Endothelial cell of hepatic sinusoid (primary cell): Measurements from ENCODE around the gene MYH15.
"Not testable (repeated sequence)": the region's sequence is repeated elsewhere in the genome, so short reads cannot be mapped to it uniquely, and the experiment has no call there.

Source experiments
- in situ Hi-C: cut with HindIII; loops from 2 replicates; pipeline ENCODE4 v1.10.0; 2017; ENCODE audit warnings: low sequenced_read_pairs

The MYH15 gene

DNA sequence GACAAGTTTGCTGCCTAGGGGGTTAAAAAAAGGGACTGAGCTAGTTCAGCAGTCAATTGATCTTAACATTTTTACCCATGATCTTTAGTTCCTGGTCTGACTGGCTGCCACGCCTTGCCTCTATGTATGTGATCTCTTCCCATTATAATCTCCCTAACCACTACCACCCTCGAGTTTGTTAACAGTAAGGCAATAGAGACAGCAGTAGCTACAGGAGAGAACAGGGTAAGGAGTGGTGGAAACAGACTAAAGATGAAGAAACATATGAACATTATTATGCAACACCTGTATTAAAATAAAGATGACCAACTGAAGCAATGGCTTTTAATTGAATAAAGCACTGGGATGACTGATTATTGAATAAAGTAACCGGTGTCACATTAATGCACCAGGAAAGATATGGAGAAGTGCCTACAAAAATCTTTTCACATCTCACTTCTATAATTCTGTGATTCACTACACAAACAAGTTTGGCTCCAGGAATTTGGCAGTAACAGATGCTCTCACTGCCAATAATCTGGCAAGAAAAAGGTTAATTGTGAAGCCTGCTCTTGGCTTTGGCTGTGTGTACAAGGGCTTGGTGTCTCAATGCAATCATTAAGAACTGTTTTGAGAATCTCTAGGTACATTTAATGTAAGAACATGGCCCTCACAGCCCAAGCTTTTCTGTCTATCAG, 118.3 kb downstream of the MYH15 start:
- in situ Hi-C loops, result no loop called here

DNA sequence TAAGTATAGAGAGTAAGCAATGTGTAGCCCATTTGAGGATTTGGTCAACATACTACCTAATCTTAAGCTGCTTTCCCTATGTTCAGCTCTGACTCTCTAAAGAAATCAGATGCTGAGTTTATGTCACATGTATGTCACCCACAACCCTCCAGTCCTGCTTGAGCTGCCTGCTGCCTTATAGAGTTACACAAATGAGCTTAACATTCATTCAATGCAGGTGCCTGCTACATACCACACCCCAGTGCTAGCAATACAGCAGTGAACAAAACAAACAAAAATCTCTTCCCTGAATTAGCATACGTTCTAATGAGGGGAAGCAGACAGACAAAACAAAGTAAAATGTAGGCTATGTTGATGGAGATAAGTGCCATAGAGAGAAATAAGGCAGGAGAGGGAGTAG, 121.0 kb downstream of the MYH15 start:
- in situ Hi-C loops, result no loop called here

DNA sequence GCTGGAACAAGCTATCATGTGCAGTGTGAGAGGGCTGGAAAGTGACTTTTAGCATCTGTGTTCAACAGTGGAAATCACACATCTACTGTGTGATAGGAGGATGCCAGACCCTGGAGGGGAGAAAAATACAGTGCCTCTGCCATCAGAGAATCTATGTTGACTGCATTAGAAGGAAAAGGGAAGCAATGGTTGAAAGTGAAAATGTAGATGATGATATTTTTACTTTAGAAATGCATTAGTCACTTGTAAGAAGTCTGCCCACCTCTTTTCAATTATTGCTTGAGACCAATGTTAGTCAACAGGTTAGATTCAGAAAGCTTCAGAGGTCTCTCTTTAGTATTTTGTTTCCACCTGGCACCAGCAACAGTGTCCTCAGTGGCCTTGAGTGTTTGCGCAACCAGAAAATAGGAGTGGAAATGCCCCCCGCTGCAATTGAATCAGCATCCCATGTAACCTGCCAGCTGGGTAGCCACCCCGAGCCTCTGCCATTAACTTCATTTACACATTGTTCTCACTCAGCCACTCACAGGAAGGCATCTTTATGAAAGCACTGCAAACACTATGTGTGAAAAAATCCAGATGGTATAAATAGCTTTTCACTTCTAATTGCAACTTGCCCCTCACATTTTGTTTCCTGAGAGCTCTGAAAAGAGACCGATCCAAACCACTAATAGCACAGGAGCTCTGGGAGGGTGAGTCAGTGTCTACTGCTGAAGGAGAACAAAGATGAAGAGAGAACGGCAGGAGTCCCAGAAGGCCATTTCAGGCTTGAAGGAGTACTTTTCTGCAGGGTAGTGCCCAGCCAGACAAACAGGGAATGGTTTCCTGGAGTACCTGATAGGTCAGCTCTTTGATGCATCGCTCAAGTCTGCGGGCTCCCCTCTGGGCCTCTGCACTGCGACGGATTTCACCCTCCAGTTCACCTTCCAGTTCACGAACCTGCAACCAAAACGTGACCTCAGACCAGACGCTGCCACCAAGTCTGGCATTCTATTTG, 122.0 kb downstream of the MYH15 start:
- in situ Hi-C loops, result no loop called here

DNA sequence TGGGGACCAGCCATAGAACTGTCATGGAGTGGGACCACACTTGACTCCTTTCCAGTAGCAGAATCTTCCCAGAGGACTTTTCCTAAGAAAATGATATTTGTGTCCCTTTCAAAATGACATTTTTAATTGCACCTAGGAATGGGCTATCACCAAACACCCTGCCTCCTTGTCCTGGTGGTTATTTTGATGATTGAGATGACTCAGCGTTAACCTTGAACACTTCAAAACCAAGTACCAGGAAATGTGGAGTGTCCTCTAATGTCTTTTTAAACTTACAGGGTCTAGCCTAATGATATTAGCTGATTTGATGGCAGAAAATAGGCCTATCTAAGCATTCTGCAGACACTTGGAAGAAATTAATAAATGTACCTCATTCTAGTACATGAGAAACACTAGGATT, 123.3 kb downstream of the MYH15 start:
- in situ Hi-C loops, result no loop called here

DNA sequence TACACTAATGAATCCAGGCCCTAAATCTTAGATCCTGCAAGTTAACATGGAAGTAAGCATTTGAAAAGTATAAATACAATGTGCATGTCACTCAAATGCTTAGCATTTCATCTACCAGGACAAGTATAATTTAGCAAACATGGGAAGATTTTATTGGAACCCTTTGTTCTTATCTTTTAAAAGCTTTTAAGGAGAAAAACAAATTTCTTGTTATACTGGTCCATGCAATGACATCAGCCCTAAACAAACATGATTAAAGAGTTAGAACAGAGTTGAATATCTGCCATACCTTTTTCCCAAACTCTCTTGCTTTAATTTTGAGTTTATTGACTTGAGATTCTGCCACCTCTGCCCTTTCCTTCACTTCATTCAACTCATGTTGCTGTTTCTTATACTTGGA, 127.1 kb downstream of the MYH15 start:
- in situ Hi-C loops, result no loop called here

DNA sequence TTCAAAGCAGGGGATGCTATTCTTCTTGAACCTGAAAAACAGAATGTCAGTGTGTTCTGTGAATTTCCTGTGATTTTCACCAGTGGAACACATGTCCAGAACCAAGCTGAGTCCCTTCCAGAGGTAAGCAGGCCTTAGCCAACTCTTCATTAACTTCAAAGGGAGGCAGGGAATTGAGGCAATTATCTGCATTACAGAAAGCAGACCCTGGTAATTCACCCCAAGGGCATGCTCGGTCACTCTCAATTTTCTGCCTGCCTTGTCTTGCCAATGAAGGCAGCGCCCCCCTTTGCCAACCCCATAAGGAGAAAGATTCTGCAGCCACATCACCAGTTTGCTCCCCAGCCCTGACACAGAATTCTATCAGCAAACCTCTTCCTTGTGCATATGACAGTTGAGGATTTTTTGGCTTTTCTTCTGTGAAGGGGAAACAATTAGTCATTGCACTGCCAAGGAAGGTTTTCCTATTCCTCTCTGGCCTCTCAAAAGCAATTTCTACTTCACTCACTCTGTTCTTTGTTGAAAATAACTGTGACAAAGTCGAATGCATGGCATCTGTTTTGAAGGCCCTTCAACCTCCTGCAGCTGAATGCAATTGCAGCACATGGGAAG, 128.8 kb downstream of the MYH15 start:
- in situ Hi-C loops, result no loop called here

DNA sequence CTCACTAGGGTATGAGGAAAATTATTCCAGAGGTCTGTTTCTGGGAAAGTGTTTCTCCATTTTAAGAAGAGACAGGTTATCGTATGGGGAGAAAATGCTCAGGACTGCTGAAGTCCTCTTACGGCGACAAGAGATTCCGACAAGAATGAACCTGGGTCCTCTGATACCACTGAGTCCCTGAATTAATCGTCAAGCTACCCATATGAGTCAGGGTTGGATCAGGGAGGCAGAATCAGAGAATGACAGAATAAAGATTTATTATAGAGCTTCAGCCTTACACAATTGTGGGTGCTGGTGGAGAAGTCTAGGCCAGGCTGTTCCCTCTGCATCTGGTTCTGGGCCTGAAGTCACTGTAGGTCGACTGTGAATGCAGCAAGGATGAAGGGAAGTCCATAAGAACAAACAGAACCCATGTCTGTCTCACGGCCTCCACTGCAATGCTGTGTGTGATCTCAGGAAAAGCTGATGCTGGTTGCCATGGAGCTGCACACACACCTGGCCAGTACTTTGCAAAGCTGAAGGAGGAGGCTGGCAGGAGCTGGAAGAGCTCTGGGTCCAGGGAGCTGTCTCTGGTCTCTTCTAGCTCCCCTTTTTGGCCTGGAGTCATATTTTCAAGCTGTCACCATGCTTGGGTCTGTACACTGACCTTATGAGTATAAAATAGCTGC, 130.1 kb downstream of the MYH15 start:
- in situ Hi-C loops, result no loop called here

DNA sequence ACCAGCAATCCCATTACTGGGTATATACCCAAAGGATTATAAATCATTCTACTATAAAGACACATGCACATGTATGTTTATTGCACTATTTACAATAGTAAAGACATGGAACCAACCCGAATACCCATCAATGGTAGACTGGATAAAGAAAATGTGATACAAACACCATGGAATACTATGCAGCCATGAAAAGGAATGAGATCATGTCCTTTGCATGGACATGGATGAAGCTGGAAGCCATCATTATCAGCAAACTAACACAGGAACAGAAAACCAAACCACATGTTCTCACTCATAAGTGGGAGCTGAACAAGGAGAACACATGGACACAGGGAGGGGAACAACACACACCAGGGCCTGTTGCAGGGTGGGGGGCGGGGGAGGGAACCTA, 131.4 kb downstream of the MYH15 start:
- in situ Hi-C loops, result not testable (repeated sequence)

DNA sequence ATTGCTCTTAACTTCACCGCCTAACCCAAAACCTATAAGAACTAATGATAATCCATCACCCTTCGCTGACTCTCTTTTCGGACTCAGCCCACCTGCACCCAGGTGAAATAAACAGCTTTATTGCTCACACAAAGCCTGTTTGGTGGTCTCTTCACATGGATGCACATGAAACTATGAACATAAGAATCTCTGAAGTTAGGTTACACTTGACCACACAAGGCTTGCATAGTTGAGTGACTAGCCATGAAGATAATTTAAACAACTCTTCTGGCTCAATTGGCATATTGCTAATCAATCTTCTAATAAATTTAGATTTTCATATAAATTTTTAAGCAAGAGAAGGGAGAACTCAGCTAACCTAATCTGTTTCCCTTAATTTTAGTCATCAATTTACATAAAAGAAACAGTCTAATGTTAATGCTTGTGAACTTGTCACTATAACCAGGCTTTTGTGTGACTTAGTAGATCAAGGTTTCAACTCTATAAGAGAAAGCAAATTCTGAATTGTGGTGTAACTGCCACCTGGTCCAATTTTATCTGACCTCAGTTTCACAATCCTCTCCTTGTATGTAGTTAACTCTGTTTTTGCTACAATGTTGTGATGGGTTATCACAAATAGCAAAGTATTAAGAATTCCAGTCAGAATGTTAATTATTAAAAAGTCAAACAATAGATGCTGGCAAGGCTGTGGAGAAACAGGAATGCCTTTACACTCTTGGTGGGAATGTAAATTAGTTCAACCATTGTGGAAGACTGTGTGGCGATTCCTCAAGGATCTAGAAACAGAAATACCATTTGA, 132.0 kb downstream of the MYH15 start:
- in situ Hi-C loops, result no loop called here

DNA sequence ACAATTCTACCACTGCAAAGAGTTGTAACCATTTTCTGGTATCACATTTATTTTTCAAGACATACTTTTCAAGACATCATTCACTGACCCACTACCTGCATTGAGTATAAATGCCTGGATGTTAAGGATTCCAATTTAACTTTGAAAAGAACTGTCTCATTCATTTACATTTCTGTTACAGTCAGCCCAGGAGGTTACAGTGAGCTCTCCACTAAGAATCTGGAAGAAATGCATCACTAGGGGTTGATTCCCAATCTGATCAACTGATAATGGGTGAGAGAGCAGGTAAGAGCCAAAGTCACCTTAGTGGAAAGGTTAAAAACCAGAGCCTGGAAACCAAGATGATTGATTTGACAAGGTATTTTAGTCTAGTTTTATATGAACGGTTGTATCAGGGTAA, 133.0 kb downstream of the MYH15 start:
- in situ Hi-C loops, result no loop called here

DNA sequence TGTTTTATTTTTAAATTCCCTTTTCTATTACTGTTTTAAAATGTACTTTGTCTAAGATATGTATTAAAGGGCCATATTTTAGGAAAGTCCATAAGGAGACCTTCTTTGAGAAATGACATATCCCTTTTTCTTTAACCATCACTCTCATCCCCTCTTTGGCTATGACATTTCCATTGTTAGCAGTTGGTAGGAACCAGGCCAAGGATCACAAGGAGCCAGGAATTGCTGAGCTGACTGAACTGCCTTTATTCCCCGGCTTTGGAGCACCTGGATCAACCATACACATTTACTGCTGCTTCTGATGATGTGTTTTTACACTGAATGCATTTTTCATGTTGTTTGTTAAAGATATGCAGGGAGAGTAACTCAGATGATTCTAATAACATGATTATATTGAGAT, 134.4 kb downstream of the MYH15 start:
- in situ Hi-C loops, result no loop called here

DNA sequence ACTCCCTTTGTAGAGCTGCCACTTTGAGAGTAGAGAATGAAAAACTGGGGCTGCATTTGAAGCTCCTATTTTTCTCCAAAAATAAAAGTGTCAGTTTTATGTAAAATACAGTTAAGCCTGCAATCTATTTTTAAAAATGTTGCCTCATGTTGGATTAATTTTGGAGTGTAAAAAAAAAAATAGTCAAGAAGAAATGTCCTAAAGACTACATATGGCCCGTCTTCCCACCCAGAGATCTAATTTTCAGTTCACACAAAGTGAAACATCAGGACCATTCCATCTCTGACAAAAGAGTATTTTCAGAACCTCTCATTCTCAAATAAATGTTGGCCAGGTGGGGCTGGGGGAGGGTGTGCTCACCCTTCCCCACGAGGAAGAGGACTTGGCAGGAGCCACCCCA, 151.4 kb downstream of the MYH15 start:
- in situ Hi-C loops, result no loop called here

DNA sequence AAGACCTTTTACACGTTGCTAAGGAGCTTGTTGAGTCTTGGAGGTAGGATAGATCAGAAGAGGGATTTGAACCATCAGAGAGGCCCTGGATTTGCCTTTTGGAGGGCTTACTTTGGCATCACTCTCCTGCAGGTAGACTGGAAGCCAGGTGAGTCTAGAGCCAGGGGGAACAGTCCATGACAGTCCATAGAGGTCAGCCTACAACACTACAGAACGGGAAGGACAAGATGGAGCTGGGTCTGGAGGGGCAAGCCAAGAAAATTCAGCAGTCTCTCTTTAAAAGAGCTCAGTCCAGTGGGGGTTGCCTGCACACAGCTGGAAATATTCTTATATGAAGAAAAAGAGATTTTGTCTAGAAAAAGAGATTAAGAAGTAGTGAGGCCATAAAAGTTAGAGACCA, 153.4 kb downstream of the MYH15 start:
- in situ Hi-C loops, result no loop called here

DNA sequence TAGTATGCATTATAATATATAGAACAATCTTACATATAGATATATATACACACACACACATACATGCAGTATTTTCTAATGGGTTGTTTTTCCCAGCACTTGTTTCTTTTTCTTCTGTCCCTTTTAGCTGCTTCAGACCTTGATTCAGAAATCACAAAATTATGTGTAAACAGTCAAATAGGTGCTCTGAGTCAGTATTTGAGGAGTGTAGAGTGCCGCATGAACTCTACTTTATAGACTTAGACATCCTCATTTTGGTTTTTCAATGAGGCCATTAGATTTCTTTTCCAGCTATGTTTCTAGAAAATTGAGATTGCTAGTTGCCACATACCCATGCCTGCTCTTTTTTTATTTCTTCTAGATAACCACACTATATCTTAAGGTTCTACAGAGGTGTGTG, 155.8 kb downstream of the MYH15 start:
- in situ Hi-C loops, result no loop called here

DNA sequence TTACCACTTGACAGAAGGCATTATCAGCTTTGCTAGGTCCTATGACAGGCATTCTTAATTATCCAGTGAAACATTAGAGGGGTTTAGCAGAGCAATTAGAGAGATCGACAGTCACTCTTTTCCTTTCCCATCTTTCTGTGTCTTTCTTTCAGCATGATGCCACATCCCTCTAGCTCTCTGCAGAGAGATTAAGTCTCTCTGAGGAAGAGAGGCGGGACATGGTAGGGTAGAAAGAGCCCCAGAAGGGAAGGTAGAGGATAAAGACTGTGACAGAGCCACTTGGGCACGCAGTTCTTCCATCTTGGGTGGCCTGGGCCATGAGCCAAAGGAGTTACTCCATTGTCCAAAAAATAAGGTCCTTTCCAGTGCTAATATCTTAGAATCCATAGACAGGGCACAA, 158.2 kb downstream of the MYH15 start:
- in situ Hi-C loops, result no loop called here

DNA sequence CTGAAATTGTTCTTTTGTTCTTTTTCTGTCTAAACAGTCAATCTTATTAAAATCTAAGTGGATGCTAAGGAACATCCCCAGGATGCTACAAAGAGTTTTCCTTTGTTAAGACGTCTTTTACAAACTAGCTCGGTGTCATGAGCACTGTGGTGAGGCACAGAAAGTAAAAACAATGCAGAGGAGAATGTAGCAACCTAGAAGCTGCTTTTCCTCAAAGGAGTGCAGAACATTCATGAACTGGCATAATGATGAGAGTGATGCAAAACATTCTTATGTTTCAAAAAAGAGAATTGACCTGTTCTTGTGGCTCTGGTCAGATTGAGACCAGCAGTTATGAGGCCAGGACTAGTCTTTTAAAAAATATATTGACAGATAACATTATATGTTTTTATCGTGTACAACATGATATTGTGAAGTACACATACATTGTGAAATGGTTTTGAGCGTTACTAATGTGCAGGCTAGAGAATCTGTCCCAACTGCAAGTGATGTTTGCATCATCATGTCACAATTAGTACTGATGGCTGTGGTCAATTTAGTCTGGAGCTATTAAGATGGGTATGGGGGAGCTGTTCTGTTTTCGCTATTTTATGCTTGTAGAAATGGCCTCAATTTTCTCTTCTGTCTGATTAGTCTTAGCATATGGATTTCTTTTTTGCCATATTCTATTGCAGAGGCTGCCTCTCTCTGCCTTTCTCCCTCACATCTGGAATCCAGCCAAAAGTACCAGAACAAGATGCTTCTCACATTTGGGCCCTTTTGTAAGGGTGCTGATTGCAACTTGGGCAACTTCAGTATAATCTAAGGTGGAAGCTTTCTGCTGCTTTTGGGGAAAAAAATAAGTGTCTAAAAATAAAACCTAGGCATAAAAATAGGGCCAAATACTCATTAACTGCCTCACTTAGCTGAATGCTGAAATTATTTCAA, 163.8 kb downstream of the MYH15 start:
- in situ Hi-C loops, result no loop called here

DNA sequence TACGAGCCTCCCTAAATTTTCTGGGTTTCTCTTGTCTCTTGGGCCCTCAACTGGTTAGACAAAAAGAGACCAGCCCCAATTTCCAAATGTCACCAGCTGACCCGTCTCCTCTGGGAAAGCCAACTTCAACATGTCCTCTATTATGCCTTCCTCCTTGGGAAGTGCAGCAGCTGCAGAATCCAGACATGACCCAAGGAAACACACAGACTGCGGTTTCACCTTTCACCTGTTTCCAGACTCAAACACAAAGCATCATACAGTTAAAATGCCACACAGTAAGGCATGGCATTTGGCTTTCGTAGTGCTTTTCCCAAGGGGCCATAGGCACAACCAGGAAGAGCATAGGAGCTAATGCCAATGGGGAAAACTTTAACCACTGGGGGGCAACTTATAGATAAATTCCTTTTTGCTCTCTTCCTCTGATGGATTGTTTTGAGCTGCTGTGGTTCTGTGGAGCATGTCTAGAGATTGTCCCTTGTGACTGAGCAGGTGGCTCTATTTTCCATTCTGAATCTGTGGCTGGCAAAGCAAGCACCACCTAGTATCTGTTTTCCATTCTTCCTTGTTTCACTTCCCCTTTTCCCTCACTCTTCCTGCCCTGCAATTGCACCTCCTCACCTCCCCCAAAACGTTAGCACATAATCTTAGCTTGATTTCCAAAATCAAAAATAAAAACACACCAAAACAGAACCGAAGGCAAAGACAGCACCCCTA, 164.7 kb downstream of the MYH15 start:
- in situ Hi-C loops, result no loop called here

DNA sequence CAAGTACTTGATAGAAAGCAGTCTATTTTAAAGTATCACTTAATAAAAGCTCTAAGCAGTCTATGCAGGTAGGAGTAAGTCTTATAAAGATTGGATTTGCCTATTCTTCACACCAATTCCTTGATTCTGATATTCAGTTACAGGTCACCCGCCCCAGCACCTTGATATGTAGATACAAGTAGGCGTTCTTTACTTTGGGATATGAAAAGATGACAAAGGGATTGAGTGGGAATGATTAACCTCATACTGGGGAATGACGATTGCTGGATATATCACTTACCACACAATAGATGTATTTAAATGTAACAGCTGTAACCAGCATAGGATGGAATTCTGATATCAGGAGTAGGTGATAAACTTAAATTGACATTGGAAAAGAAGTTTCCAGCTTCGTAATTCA, 166.9 kb downstream of the MYH15 start:
- in situ Hi-C loops, result no loop called here
